HCT116 (cell line): Measurements from ENCODE around the gene TOM1L1. TPM values are rescaled to one million over a fixed set of nuclear protein-coding genes. Genes with fewer than 3 reads are reported as not detected.

Experiments
- ATAC-seq: fragments of 200-7000 bp; cut with Tn5 transposase; 2 replicates; pipeline ENCODE4 v1.9.1; 2020; ENCODE audit warnings: mild to moderate bottlenecking, moderate library complexity
- BruUV-seq: library from RNA; stranded (reverse); fragments of 400-500 nt; replicated peaks from 2 replicates; lab custom pipeline; 2021; lab: Mats Ljungman, UMichigan
- CTCF ChIA-PET: fragments of 300-600 bp; sonication (Branson Sonifier 250); formaldehyde crosslinking; loops from one replicate; lab custom pipeline; 2021; ENCODE audit warnings: antibody characterized with exemption; lab: Charles Lee
- POLR2A ChIA-PET: fragments of 300-600, 350-600 bp; sonication (Branson Sonifier 250); formaldehyde crosslinking; loops from one replicate; lab custom pipeline; 2021; ENCODE audit warnings: antibody characterized with exemption; lab: Charles Lee
- RAD21 ChIA-PET, 2 experiments: fragments of 300-600 bp; sonication (Branson Sonifier 250); formaldehyde crosslinking; loops; one replicate each; lab custom pipeline; 2023; ENCODE audit warnings: low total read pairs in 2 of 2; ENCODE audit not compliant: uncharacterized antibody in 2 of 2, unreplicated experiment in 2 of 2, low non-redundant PET in 1 of 2; lab: Charles Lee
- DNase-seq: peaks from one replicate; pipeline ENCODE4 v3.0.0-alpha.2; 2010; ENCODE audit warnings: low read depth, low spot score
- H2AFZ ChIP-seq: fragments of 200-600 bp; shearing (Covaris generic), sonication (generic); 2 replicates; pipeline ENCODE4 v1.6.1; 2017; ENCODE audit warnings: low read depth, mixed run types, mixed read lengths, antibody characterized with exemption, low read length; ENCODE audit not compliant: poor library complexity, severe bottlenecking
- H3K27ac ChIP-seq: 2 replicates; pipeline ENCODE4 v1.5.1; 2012; ENCODE audit warnings: low read depth, low read length
- H3K27me3 ChIP-seq: fragments of 200-600 bp; sonication (generic); 2 replicates; pipeline ENCODE4 v1.6.1; 2016; ENCODE audit warnings: mixed run types, low read length, mixed read lengths; ENCODE audit not compliant: insufficient read depth
- H3K36me3 ChIP-seq, 2 experiments: fragments of 200-500 bp in 1 of 2; fragments of 200-600 bp in 1 of 2; sonication (Bioruptor generic) in 1 of 2; sonication (generic) in 1 of 2; 2 replicates each; pipeline versions ENCODE4 v1.5.1 to v1.6.1; 2014 to 2016; ENCODE audit warnings: low read length in 2 of 2, inconsistent platforms in 1 of 2, mixed read lengths in 1 of 2, mixed run types in 1 of 2; ENCODE audit not compliant: insufficient read depth in 2 of 2, control insufficient read depth in 1 of 2
- H3K4me1 ChIP-seq, 2 experiments: fragments of 200-600 bp in 1 of 2; sonication (generic) in 1 of 2; 2 replicates each; pipeline versions ENCODE4 v1.5.1 to v1.6.1; 2012 to 2017; ENCODE audit warnings: low read length in 2 of 2, inconsistent platforms in 1 of 2, mild to moderate bottlenecking in 1 of 2, mixed read lengths in 1 of 2, mixed run types in 1 of 2, moderate library complexity in 1 of 2; ENCODE audit not compliant: insufficient read depth in 2 of 2, control insufficient read depth in 1 of 2
- H3K4me2 ChIP-seq: fragments of 200-600 bp; sonication (generic); 2 replicates; pipeline ENCODE4 v1.6.1; 2017; ENCODE audit warnings: mixed run types, low read length, mixed read lengths
- H3K4me3 ChIP-seq, 2 experiments: fragments of 200-600 bp in 1 of 2; sonication (generic) in 1 of 2; replicated peaks in 1 of 2; 2 replicates each; pipeline ENCODE4 v1.5.1; 2011 to 2016; ENCODE audit warnings: low read length in 2 of 2, control low read depth in 1 of 2, low read depth in 1 of 2, mild to moderate bottlenecking in 1 of 2, mixed read lengths in 1 of 2, mixed run types in 1 of 2
- H3K79me2 ChIP-seq: fragments of 200-600 bp; sonication (generic); 2 replicates; pipeline ENCODE4 v1.6.1; 2017; ENCODE audit warnings: mild to moderate bottlenecking, mixed run types, low read length, moderate library complexity, mixed read lengths; ENCODE audit not compliant: insufficient read depth
- H3K9ac ChIP-seq: fragments of 200-600 bp; sonication (generic); 2 replicates; pipeline ENCODE4 v1.6.1; 2016; ENCODE audit warnings: low read length, mixed read lengths
- H3K9me2 ChIP-seq: fragments of 200-600 bp; sonication (generic), shearing (Covaris generic); 2 replicates; pipeline ENCODE4 v1.6.1; 2017; ENCODE audit warnings: mixed run types, mild to moderate bottlenecking, moderate library complexity; ENCODE audit not compliant: insufficient read depth
- H3K9me3 ChIP-seq, 2 experiments: fragments of 200-500 bp in 1 of 2; fragments of 200-600 bp in 1 of 2; sonication (Bioruptor generic) in 1 of 2; sonication (generic) in 1 of 2; 2 replicates each; pipeline ENCODE4 v1.6.1; 2014 to 2017; ENCODE audit warnings: low read length in 2 of 2, mixed read lengths in 2 of 2, inconsistent platforms in 1 of 2, low read depth in 1 of 2, mild to moderate bottlenecking in 1 of 2, mixed run types in 1 of 2, moderate library complexity in 1 of 2; ENCODE audit not compliant: control insufficient read depth in 1 of 2, insufficient read depth in 1 of 2
- H4K20me1 ChIP-seq: fragments of 200-600 bp; sonication (generic), shearing (Covaris generic); 2 replicates; pipeline ENCODE4 v1.6.1; 2017; ENCODE audit warnings: mixed run types, mild to moderate bottlenecking, moderate library complexity; ENCODE audit not compliant: insufficient read depth
- CBX3 ChIP-seq: IDR thresholded peaks from 2 replicates; pipeline ENCODE4 v1.6.1; 2012; ENCODE audit warnings: low read depth
- CEBPB ChIP-seq: IDR thresholded peaks from 2 replicates; pipeline ENCODE4 v1.6.1; 2012; ENCODE audit warnings: low read depth
- EGR1 ChIP-seq: IDR thresholded peaks from 2 replicates; pipeline ENCODE4 v1.6.1; 2012; ENCODE audit warnings: low read depth
- ELF1 ChIP-seq: IDR thresholded peaks from 2 replicates; pipeline ENCODE4 v1.6.1; 2012; ENCODE audit warnings: low read depth, borderline replicate concordance
- EZH2 ChIP-seq: fragments of 200-600 bp; sonication (generic); IDR thresholded peaks from 2 replicates; pipeline ENCODE4 v1.6.1; 2017; ENCODE audit warnings: antibody characterized with exemption, mixed run types
- JUND ChIP-seq: IDR thresholded peaks from 2 replicates; pipeline ENCODE4 v1.6.1; 2012
- SP1 ChIP-seq: IDR thresholded peaks from 2 replicates; pipeline ENCODE4 v1.6.1; 2012; ENCODE audit warnings: low read depth
- ZFX ChIP-seq: fragments of 450-650 bp; IDR thresholded peaks from 2 replicates; pipeline ENCODE4 v1.6.1; 2017
- intact Hi-C: fragments of 100-400 bp; cut with micrococcal nuclease; formaldehyde crosslinking; loops from 2 replicates; pipeline ENCODE4 v1.10.0; 2022
- total RNA-seq: library from RNA; stranded (reverse); gene quantifications from one replicate; pipeline ENCODE4 v1.2.1, GENCODE V29; 2021; ENCODE audit not compliant: unreplicated experiment
- TF ChIP-seq, protein P1 (sequence below): IDR thresholded peaks from 2 replicates; pipeline ENCODE4 v1.6.1; 2012
- TF ChIP-seq, protein P2 (sequence below): IDR thresholded peaks from 2 replicates; pipeline ENCODE4 v1.6.1; 2012; ENCODE audit warnings: low read depth
- TF ChIP-seq, protein P3 (sequence below), 3 experiments: fragments of 200-600 bp in 1 of 3; sonication (generic) in 1 of 3; IDR thresholded peaks in 2 of 3; conservative IDR thresholded peaks in 1 of 3; 2 replicates each; pipeline ENCODE4 v1.5.1; 2012 to 2017; ENCODE audit warnings: low read depth in 2 of 3, low read length in 2 of 3, antibody characterized with exemption in 1 of 3, borderline replicate concordance in 1 of 3, control low read depth in 1 of 3, mild to moderate bottlenecking in 1 of 3, mixed read lengths in 1 of 3, mixed run types in 1 of 3, moderate library complexity in 1 of 3; ENCODE audit not compliant: insufficient read depth in 1 of 3
- TF ChIP-seq, protein P4 (sequence below): IDR thresholded peaks from 2 replicates; pipeline ENCODE4 v1.6.1; 2012
- TF ChIP-seq, protein P5 (sequence below): IDR thresholded peaks from 2 replicates; pipeline ENCODE4 v1.6.1; 2011; ENCODE audit warnings: mild to moderate bottlenecking, low read length, moderate library complexity; ENCODE audit not compliant: insufficient replicate concordance; ENCODE audit errors: extremely low read depth

Gene TOM1L1
- total RNA-seq, 1 experiment from 2014 or later = 70.8 TPM

DNA sequence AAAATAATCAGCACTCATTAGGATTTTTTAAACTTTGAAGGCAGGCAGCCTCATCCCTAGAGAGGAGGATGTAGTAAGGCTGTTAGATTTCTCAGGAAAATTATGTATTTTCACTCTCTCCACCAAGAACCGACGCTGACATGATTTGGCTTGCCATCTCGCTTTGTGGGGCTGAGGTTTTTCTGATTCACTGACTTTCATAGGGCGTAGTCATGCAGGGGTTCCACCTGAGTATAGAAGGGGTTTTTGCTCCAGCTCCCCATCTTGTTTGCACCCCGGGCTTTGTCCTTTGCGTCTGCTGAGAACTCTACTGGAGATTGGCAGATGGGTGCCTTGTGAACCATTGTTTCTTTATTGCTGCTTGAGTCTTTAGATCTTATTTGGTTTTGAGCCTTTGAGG, 20.2 kb downstream of the TOM1L1 start:
- Histone ChIP-seq H3K27me3 (no peaks in the 10 kb centered on the region), H3K4me3 (no peak overlapping the region), H3K27ac (no peak overlapping the region), H3K9ac (no peak overlapping the region), H3K4me2 (no peak overlapping the region), H3K79me2 (no peaks in the 10 kb centered on the region; the same call in 1 of the 2 replicates), H2AFZ (no peak overlapping the region), H3K9me3 (peaks cover 10 to 11% of the 10 kb centered on the region in 2 experiments; a peak in 3 of 4 replicates), H3K9me2 (no peaks in the 10 kb centered on the region), H3K36me3 (peaks cover 38 to 41% of the 10 kb centered on the region in 2 experiments), H3K4me1 (no peaks in the 10 kb centered on the region), H4K20me1 (no peaks in the 10 kb centered on the region; the same call in 1 of the 2 replicates)
- DNase-seq (no peak), ATAC-seq (no peak)
- CTCF ChIA-PET = no interaction called here
- intact Hi-C loops = no loop called here
- POLR2A ChIA-PET = no interaction called here
- TF ChIP-seq, protein P1, sequence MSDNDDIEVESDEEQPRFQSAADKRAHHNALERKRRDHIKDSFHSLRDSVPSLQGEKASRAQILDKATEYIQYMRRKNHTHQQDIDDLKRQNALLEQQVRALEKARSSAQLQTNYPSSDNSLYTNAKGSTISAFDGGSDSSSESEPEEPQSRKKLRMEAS = no peak
- no peak for TF ChIP-seq EZH2
- TF ChIP-seq EGR1 = no peak
- no peak for TF ChIP-seq ELF1
- TF ChIP-seq SP1 = no peak
- TF ChIP-seq, protein P2, sequence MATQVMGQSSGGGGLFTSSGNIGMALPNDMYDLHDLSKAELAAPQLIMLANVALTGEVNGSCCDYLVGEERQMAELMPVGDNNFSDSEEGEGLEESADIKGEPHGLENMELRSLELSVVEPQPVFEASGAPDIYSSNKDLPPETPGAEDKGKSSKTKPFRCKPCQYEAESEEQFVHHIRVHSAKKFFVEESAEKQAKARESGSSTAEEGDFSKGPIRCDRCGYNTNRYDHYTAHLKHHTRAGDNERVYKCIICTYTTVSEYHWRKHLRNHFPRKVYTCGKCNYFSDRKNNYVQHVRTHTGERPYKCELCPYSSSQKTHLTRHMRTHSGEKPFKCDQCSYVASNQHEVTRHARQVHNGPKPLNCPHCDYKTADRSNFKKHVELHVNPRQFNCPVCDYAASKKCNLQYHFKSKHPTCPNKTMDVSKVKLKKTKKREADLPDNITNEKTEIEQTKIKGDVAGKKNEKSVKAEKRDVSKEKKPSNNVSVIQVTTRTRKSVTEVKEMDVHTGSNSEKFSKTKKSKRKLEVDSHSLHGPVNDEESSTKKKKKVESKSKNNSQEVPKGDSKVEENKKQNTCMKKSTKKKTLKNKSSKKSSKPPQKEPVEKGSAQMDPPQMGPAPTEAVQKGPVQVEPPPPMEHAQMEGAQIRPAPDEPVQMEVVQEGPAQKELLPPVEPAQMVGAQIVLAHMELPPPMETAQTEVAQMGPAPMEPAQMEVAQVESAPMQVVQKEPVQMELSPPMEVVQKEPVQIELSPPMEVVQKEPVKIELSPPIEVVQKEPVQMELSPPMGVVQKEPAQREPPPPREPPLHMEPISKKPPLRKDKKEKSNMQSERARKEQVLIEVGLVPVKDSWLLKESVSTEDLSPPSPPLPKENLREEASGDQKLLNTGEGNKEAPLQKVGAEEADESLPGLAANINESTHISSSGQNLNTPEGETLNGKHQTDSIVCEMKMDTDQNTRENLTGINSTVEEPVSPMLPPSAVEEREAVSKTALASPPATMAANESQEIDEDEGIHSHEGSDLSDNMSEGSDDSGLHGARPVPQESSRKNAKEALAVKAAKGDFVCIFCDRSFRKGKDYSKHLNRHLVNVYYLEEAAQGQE = no peak
- no peak for TF ChIP-seq ZFX
- no peak for TF ChIP-seq CBX3
- TF ChIP-seq, protein P3, sequence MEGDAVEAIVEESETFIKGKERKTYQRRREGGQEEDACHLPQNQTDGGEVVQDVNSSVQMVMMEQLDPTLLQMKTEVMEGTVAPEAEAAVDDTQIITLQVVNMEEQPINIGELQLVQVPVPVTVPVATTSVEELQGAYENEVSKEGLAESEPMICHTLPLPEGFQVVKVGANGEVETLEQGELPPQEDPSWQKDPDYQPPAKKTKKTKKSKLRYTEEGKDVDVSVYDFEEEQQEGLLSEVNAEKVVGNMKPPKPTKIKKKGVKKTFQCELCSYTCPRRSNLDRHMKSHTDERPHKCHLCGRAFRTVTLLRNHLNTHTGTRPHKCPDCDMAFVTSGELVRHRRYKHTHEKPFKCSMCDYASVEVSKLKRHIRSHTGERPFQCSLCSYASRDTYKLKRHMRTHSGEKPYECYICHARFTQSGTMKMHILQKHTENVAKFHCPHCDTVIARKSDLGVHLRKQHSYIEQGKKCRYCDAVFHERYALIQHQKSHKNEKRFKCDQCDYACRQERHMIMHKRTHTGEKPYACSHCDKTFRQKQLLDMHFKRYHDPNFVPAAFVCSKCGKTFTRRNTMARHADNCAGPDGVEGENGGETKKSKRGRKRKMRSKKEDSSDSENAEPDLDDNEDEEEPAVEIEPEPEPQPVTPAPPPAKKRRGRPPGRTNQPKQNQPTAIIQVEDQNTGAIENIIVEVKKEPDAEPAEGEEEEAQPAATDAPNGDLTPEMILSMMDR (IDR thresholded peaks at IDR 0.05 in 2 of 3, conservative IDR thresholded peaks at IDR 0.05 in 1 of 3; ENCODE audit: borderline replicate concordance in 1 of 3, insufficient read depth in 1 of 3, low read depth in 2 of 3, low read length in 2 of 3) = no peak
- TF ChIP-seq, protein P4, sequence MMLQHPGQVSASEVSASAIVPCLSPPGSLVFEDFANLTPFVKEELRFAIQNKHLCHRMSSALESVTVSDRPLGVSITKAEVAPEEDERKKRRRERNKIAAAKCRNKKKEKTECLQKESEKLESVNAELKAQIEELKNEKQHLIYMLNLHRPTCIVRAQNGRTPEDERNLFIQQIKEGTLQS = no peak
- TF ChIP-seq, protein P5, sequence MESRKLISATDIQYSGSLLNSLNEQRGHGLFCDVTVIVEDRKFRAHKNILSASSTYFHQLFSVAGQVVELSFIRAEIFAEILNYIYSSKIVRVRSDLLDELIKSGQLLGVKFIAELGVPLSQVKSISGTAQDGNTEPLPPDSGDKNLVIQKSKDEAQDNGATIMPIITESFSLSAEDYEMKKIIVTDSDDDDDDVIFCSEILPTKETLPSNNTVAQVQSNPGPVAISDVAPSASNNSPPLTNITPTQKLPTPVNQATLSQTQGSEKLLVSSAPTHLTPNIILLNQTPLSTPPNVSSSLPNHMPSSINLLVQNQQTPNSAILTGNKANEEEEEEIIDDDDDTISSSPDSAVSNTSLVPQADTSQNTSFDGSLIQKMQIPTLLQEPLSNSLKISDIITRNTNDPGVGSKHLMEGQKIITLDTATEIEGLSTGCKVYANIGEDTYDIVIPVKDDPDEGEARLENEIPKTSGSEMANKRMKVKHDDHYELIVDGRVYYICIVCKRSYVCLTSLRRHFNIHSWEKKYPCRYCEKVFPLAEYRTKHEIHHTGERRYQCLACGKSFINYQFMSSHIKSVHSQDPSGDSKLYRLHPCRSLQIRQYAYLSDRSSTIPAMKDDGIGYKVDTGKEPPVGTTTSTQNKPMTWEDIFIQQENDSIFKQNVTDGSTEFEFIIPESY = no peak
- no peak for TF ChIP-seq CEBPB
- no peak for TF ChIP-seq JUND
- BruUV-seq = no TSS peak
- RAD21 ChIA-PET = no interaction called here
